ENCODE measurements around the gene DYNC1LI2.
"Not testable (repeated sequence)": the region's sequence is repeated elsewhere in the genome, so short reads cannot be mapped to it uniquely, and the experiment has no call there.

Gene DYNC1LI2

GRCh38 chr16:66695935-66696668, 55.3 kb downstream of the DYNC1LI2 start:
- H3K36me3 ChIP-seq (ENCODE audit: control insufficient read depth in 1 of 2, insufficient read depth in 2 of 2, low read length in 2 of 2), result no peaks in the 10 kb centered on the region
- peak overlapping the region; percentile 65 to 77 for H3K4me3 ChIP-seq (ENCODE audit: low read depth in 1 of 2, low read length in 2 of 2)
- H3K9me3 ChIP-seq (ENCODE audit: control insufficient read depth in 1 of 2, low read length in 2 of 2), result no peaks in the 10 kb centered on the region
- no peaks in the 10 kb centered on the region for H3K27me3 ChIP-seq (ENCODE audit: low read depth, low read length)
- no peak overlapping the region for H3K27ac ChIP-seq (ENCODE audit: low read length)
- H3K4me1 ChIP-seq (ENCODE audit: control insufficient read depth in 1 of 2, insufficient read depth in 2 of 2, low read length in 2 of 2), result peaks cover 7 to 10% of the 10 kb centered on the region in 2 donors

GRCh38 chr16:66695471-66695934, 55.9 kb downstream of the DYNC1LI2 start:
- H3K36me3 ChIP-seq (ENCODE audit: control insufficient read depth in 1 of 2, insufficient read depth in 2 of 2, low read length in 2 of 2), result no peaks in the 10 kb centered on the region
- H3K27ac ChIP-seq (ENCODE audit: low read length), result no peak overlapping the region
- H3K4me3 ChIP-seq (ENCODE audit: low read depth in 1 of 2, low read length in 2 of 2), result peak overlapping the region; percentile 65 to 77
- H3K4me1 ChIP-seq (ENCODE audit: control insufficient read depth in 1 of 2, insufficient read depth in 2 of 2, low read length in 2 of 2), result peaks cover 7 to 10% of the 10 kb centered on the region in 2 donors
- H3K9me3 ChIP-seq (ENCODE audit: control insufficient read depth in 1 of 2, low read length in 2 of 2), result no peaks in the 10 kb centered on the region
- no peaks in the 10 kb centered on the region for H3K27me3 ChIP-seq (ENCODE audit: low read depth, low read length)

GRCh38 chr16:66693149-66693548, 58.3 kb downstream of the DYNC1LI2 start:
- Histone ChIP-seq H3K27ac (ENCODE audit: low read length) (no peak overlapping the region), H3K4me1 (ENCODE audit: control insufficient read depth in 1 of 2, insufficient read depth in 2 of 2, low read length in 2 of 2) (peaks cover 7 to 10% of the 10 kb centered on the region in 2 donors), H3K9me3 (ENCODE audit: control insufficient read depth in 1 of 2, low read length in 2 of 2) (no peaks in the 10 kb centered on the region), H3K4me3 (ENCODE audit: low read depth in 1 of 2, low read length in 2 of 2) (no peak overlapping the region), H3K27me3 (ENCODE audit: low read depth, low read length) (no peaks in the 10 kb centered on the region), H3K36me3 (ENCODE audit: control insufficient read depth in 1 of 2, insufficient read depth in 2 of 2, low read length in 2 of 2) (no peaks in the 10 kb centered on the region)

- H3K4me1 ChIP-seq (ENCODE audit: control insufficient read depth in 1 of 2, insufficient read depth in 2 of 2, low read length in 2 of 2), result peaks cover 6 to 10% of the 10 kb centered on the region in 2 donors
- no peaks in the 10 kb centered on the region for H3K27me3 ChIP-seq (ENCODE audit: low read depth, low read length)
- no peaks in the 10 kb centered on the region for H3K36me3 ChIP-seq (ENCODE audit: control insufficient read depth in 1 of 2, insufficient read depth in 2 of 2, low read length in 2 of 2)
- no peak overlapping the region for H3K4me3 ChIP-seq (ENCODE audit: low read depth in 1 of 2, low read length in 2 of 2)
- no peak overlapping the region for H3K27ac ChIP-seq (ENCODE audit: low read length)
- no peaks in the 10 kb centered on the region for H3K9me3 ChIP-seq (ENCODE audit: control insufficient read depth in 1 of 2, low read length in 2 of 2)
These were observed 59.1 kb downstream of the DYNC1LI2 start for GRCh38 chr16:66692341-66692740.

GRCh38 chr16:66691234-66691633, 60.2 kb downstream of the DYNC1LI2 start:
- no peaks in the 10 kb centered on the region for H3K27me3 ChIP-seq (ENCODE audit: low read depth, low read length)
- H3K36me3 ChIP-seq (ENCODE audit: control insufficient read depth in 1 of 2, insufficient read depth in 2 of 2, low read length in 2 of 2), result no peaks in the 10 kb centered on the region
- peaks cover 4 to 10% of the 10 kb centered on the region in 2 donors for H3K4me1 ChIP-seq (ENCODE audit: control insufficient read depth in 1 of 2, insufficient read depth in 2 of 2, low read length in 2 of 2)
- no peak overlapping the region for H3K27ac ChIP-seq (ENCODE audit: low read length)
- H3K9me3 ChIP-seq (ENCODE audit: control insufficient read depth in 1 of 2, low read length in 2 of 2), result no peaks in the 10 kb centered on the region
- no peak overlapping the region for H3K4me3 ChIP-seq (ENCODE audit: low read depth in 1 of 2, low read length in 2 of 2)

GRCh38 chr16:66690106-66690847, 61.1 kb downstream of the DYNC1LI2 start:
- peaks cover under 1 to 2% of the 10 kb centered on the region in 2 donors for H3K4me1 ChIP-seq (ENCODE audit: control insufficient read depth in 1 of 2, insufficient read depth in 2 of 2, low read length in 2 of 2)
- H3K36me3 ChIP-seq (ENCODE audit: control insufficient read depth in 1 of 2, insufficient read depth in 2 of 2, low read length in 2 of 2), result no peaks in the 10 kb centered on the region
- no peaks in the 10 kb centered on the region for H3K27me3 ChIP-seq (ENCODE audit: low read depth, low read length)
- no peaks in the 10 kb centered on the region for H3K9me3 ChIP-seq (ENCODE audit: control insufficient read depth in 1 of 2, low read length in 2 of 2)
- no peak overlapping the region for H3K27ac ChIP-seq (ENCODE audit: low read length)
- H3K4me3 ChIP-seq (ENCODE audit: low read depth in 1 of 2, low read length in 2 of 2), result no peak overlapping the region

GRCh38 chr16:66689282-66689681, 62.1 kb downstream of the DYNC1LI2 start:
- no peak overlapping the region for H3K27ac ChIP-seq (ENCODE audit: low read length)
- no peak overlapping the region for H3K4me3 ChIP-seq (ENCODE audit: low read depth in 1 of 2, low read length in 2 of 2)
- no peaks in the 10 kb centered on the region for H3K36me3 ChIP-seq (ENCODE audit: control insufficient read depth in 1 of 2, insufficient read depth in 2 of 2, low read length in 2 of 2)
- no peaks in the 10 kb centered on the region for H3K27me3 ChIP-seq (ENCODE audit: low read depth, low read length)
- H3K4me1 ChIP-seq (ENCODE audit: control insufficient read depth in 1 of 2, insufficient read depth in 2 of 2, low read length in 2 of 2), result no peaks in the 10 kb centered on the region
- no peaks in the 10 kb centered on the region for H3K9me3 ChIP-seq (ENCODE audit: control insufficient read depth in 1 of 2, low read length in 2 of 2)

- Histone ChIP-seq H3K27me3 (ENCODE audit: low read depth, low read length) (no peaks in the 10 kb centered on the region), H3K27ac (ENCODE audit: low read length) (no peak overlapping the region), H3K4me1 (ENCODE audit: control insufficient read depth in 1 of 2, insufficient read depth in 2 of 2, low read length in 2 of 2) (no peaks in the 10 kb centered on the region), H3K9me3 (ENCODE audit: control insufficient read depth in 1 of 2, low read length in 2 of 2) (no peaks in the 10 kb centered on the region), H3K36me3 (ENCODE audit: control insufficient read depth in 1 of 2, insufficient read depth in 2 of 2, low read length in 2 of 2) (no peaks in the 10 kb centered on the region), H3K4me3 (ENCODE audit: low read depth in 1 of 2, low read length in 2 of 2) (no peak overlapping the region)
These were observed 63.3 kb downstream of the DYNC1LI2 start for GRCh38 chr16:66687906-66688625.

- not testable (repeated sequence) for H3K27me3 ChIP-seq (ENCODE audit: low read depth, low read length); H3K4me1 ChIP-seq (ENCODE audit: control insufficient read depth in 1 of 2, insufficient read depth in 2 of 2, low read length in 2 of 2); H3K4me3 ChIP-seq (ENCODE audit: low read depth in 1 of 2, low read length in 2 of 2); H3K36me3 ChIP-seq (ENCODE audit: control insufficient read depth in 1 of 2, insufficient read depth in 2 of 2, low read length in 2 of 2); H3K27ac ChIP-seq (ENCODE audit: low read length); H3K9me3 ChIP-seq (ENCODE audit: control insufficient read depth in 1 of 2, low read length in 2 of 2)
These were observed 65.8 kb downstream of the DYNC1LI2 start for GRCh38 chr16:66685501-66686115.

GRCh38 chr16:66682271-66682670, 69.1 kb downstream of the DYNC1LI2 start:
- H3K27ac ChIP-seq (ENCODE audit: low read length), result no peak overlapping the region
- H3K4me3 ChIP-seq (ENCODE audit: low read depth in 1 of 2, low read length in 2 of 2), result no peak overlapping the region
- no peaks in the 10 kb centered on the region for H3K36me3 ChIP-seq (ENCODE audit: control insufficient read depth in 1 of 2, insufficient read depth in 2 of 2, low read length in 2 of 2)
- no peaks in the 10 kb centered on the region for H3K9me3 ChIP-seq (ENCODE audit: control insufficient read depth in 1 of 2, low read length in 2 of 2)
- no peaks in the 10 kb centered on the region for H3K4me1 ChIP-seq (ENCODE audit: control insufficient read depth in 1 of 2, insufficient read depth in 2 of 2, low read length in 2 of 2)
- H3K27me3 ChIP-seq (ENCODE audit: low read depth, low read length), result no peaks in the 10 kb centered on the region

GRCh38 chr16:66681676-66682075, 69.7 kb downstream of the DYNC1LI2 start:
- no peaks in the 10 kb centered on the region for H3K4me1 ChIP-seq (ENCODE audit: control insufficient read depth in 1 of 2, insufficient read depth in 2 of 2, low read length in 2 of 2)
- no peaks in the 10 kb centered on the region for H3K27me3 ChIP-seq (ENCODE audit: low read depth, low read length)
- no peaks in the 10 kb centered on the region for H3K36me3 ChIP-seq (ENCODE audit: control insufficient read depth in 1 of 2, insufficient read depth in 2 of 2, low read length in 2 of 2)
- H3K9me3 ChIP-seq (ENCODE audit: control insufficient read depth in 1 of 2, low read length in 2 of 2), result no peaks in the 10 kb centered on the region
- no peak overlapping the region for H3K4me3 ChIP-seq (ENCODE audit: low read depth in 1 of 2, low read length in 2 of 2)
- no peak overlapping the region for H3K27ac ChIP-seq (ENCODE audit: low read length)

Measured in muscle layer of duodenum (tissue), 2 donors.